Femur (tissue), 1 donor: ENCODE data around the gene MYL2.
"Not testable (repeated sequence)": the region's sequence is repeated elsewhere in the genome, so short reads cannot be mapped to it uniquely, and the experiment has no call there.

Experiments
- DNase-seq: peaks from one replicate; pipeline ENCODE4 v3.0.0-alpha.2; 2017

The MYL2 gene

GRCh38 chr12:110920324-110920910 lies at the start of gene MYL2:
MYL2 (minus strand) TSS chr12:110920579; CDS start chr12:110920529, 50 bp downstream.
- DNase-seq, result no peak

GRCh38 chr12:110966081-110966760 lies 45.8 kb upstream of the MYL2 start:
- DNase-seq, result peak; percentile 46

- no peak for DNase-seq
Measured at GRCh38 chr12:110965574-110965973, 45.2 kb upstream of the MYL2 start.

GRCh38 chr12:110960795-110961194 lies 40.4 kb upstream of the MYL2 start:
- no peak for DNase-seq

- DNase-seq, result no peak
Measured at GRCh38 chr12:110957652-110958051, 37.3 kb upstream of the MYL2 start.

GRCh38 chr12:110957159-110957558 lies 36.8 kb upstream of the MYL2 start:
- DNase-seq, result no peak

GRCh38 chr12:110950867-110951266 lies 30.5 kb upstream of the MYL2 start:
- not testable (repeated sequence) for DNase-seq

GRCh38 chr12:110950466-110950865 lies 30.1 kb upstream of the MYL2 start:
- DNase-seq, result not testable (repeated sequence)

GRCh38 chr12:110948041-110948440 lies 27.7 kb upstream of the MYL2 start:
- DNase-seq, result no peak

- no peak for DNase-seq
Measured at GRCh38 chr12:110943373-110943772, 23.0 kb upstream of the MYL2 start.

- no peak for DNase-seq
Measured at GRCh38 chr12:110941391-110941790, 21.0 kb upstream of the MYL2 start.

GRCh38 chr12:110940933-110941332 lies 20.6 kb upstream of the MYL2 start:
- no peak for DNase-seq

- no peak for DNase-seq
Measured at GRCh38 chr12:110940296-110940695, 19.9 kb upstream of the MYL2 start.

GRCh38 chr12:110937104-110937641 lies 16.8 kb upstream of the MYL2 start:
- DNase-seq, result peak; percentile 68

GRCh38 chr12:110936367-110937103 lies 16.2 kb upstream of the MYL2 start:
- no peak for DNase-seq

- no peak for DNase-seq
Measured at GRCh38 chr12:110935588-110935987, 15.2 kb upstream of the MYL2 start.

- peak; percentile 8 for DNase-seq
Measured at GRCh38 chr12:110934093-110934852, 13.9 kb upstream of the MYL2 start.

GRCh38 chr12:110933326-110933974 lies 13.1 kb upstream of the MYL2 start:
- peak; percentile 5 for DNase-seq

GRCh38 chr12:110932046-110932445 lies 11.7 kb upstream of the MYL2 start:
- peak; percentile 13 for DNase-seq

- peak; percentile 78 for DNase-seq
Measured at GRCh38 chr12:110931315-110931728, 10.9 kb upstream of the MYL2 start.

GRCh38 chr12:110930348-110931314 lies 10.3 kb upstream of the MYL2 start:
- peak; percentile 15 for DNase-seq
